GM21717 (cell line): ENCODE measurements around the gene LRRC2.
A peak's percentile ranks its signal among the peaks of the same experiment; 100 is the strongest.
"Not testable (repeated sequence)": the region's sequence is repeated elsewhere in the genome, so short reads cannot be mapped to it uniquely, and the experiment has no call there.

Source experiments
- ATAC-seq: cut with Tn5 transposase; IDR thresholded peaks from one replicate; pipeline ENCODE4 v1.9.1; 2021; ENCODE audit warnings: mild to moderate bottlenecking, moderate library complexity; ENCODE audit not compliant: unreplicated experiment

LRRC2 gene

GRCh38 chr3:46558184-46559043 lies 7.7 kb downstream of the LRRC2 start:
- ATAC-seq = peak; percentile 82

DNA sequence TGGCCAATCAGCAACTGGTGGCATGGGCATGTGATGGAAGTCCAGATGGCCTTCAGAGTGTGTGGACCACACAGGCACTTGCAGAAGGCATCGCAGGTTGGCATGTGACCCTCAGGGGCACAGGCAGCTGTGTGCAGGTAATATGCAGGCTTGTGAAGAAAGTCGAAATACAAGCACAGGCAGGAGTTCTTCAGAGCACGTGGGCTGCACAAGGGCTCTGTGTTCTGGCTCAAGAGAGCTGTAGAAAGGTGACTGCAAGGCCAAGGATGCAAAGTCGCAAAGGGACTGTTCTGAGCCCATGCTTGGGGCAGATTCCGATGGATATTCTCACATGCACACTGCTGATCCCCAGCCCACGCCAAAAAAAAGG lies 8.3 kb downstream of the LRRC2 start:
- no peak for ATAC-seq

DNA sequence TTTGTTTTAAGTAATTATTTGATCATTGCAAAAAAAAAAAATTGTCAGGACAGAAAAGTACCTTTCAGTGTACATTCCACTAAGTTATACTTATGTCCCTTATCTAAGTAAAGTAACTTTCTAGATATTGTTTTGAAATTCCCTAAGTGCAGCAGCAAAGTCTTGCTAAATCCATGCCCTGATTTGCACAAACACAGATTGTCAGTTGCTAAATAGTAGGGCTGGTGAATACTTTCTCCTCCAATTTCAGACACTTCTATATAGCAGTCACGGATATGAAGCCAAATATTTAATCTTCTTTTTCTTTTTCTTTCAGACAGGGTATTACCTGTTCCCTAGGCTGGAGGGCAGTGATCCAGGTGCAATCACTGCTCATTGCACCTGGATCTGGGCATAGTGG lies 12.9 kb downstream of the LRRC2 start:
- ATAC-seq = no peak

GRCh38 chr3:46552538-46552937 lies 13.6 kb downstream of the LRRC2 start:
- no peak for ATAC-seq

DNA sequence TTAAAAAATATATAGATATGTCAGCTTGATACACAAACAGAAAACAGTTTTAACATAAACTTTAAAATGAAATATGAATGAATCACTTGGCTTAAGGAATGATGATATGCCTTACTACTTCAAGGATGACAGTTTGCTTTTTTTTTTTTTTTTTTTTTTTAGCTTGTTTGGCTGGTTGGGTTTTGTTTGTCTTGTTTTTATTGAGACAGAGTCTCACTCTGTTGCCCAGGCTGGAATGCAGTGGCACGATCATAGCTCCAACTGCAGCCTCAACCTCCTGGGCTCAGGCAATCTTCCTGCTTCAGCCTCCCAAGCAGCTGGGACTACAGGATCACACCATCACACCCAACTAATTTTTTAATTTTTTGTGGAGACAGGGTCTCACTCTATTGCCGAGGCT lies 14.5 kb downstream of the LRRC2 start:
- ATAC-seq = no peak

DNA sequence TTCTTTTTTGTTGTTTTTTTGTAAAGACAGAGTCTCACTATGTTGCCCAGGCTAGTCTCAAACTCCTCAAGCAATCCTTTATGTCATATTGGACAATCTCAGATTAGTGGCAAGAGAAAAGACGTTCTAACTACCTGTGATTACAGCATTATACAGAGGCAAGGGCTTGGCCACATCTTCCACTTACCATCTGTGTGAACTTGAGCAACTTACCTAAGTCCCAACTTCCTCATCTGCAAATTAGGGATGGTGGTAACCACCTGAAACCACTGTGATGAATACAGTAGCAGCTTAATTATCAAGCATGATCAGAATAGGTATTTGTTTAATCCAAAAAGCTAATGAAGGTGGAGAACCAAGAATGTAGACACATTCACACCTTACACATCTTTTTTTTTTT lies 16.1 kb downstream of the LRRC2 start:
- no peak for ATAC-seq

GRCh38 chr3:46549408-46549904 lies 16.6 kb downstream of the LRRC2 start:
- ATAC-seq = no peak

GRCh38 chr3:46548611-46549010 lies 17.5 kb downstream of the LRRC2 start:
- ATAC-seq = not testable (repeated sequence)

DNA sequence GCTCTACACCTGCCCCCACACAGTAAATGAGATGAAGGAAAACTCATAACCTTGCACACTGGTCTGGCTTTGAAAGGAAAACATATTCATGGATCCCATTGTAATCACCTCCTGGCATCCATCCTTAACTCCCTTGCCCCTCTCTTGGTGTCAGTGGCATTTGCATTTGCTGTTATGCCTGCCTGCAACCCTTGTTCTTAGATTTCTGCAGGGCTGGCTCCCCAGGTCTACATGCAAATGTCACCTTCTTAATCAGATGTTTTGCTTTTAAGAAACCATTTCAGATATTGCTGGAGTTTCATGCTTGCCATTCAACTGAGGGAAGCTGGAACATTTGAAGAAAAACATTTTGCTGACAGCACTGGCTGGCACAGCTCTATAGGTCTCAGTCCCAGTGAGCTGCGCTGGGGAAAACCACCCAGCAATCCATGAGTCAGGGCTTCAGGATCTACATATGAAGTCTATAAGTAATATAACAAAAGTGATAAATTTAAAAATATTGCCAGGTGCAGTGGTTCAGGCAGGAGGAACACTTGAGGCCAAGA lies 19.1 kb downstream of the LRRC2 start:
- ATAC-seq = no peak

- ATAC-seq = no peak
Measured at GRCh38 chr3:46545818-46546630, 20.1 kb downstream of the LRRC2 start.

GRCh38 chr3:46544771-46545503 lies 21.2 kb downstream of the LRRC2 start:
- ATAC-seq = no peak

- ATAC-seq = no peak
Measured at GRCh38 chr3:46542801-46543201, 23.3 kb downstream of the LRRC2 start.

GRCh38 chr3:46542344-46542743 lies 23.8 kb downstream of the LRRC2 start:
- no peak for ATAC-seq

- ATAC-seq = no peak
Measured at GRCh38 chr3:46541835-46542234, 24.3 kb downstream of the LRRC2 start.

GRCh38 chr3:46540550-46540949 lies 25.6 kb downstream of the LRRC2 start:
- ATAC-seq = no peak

DNA sequence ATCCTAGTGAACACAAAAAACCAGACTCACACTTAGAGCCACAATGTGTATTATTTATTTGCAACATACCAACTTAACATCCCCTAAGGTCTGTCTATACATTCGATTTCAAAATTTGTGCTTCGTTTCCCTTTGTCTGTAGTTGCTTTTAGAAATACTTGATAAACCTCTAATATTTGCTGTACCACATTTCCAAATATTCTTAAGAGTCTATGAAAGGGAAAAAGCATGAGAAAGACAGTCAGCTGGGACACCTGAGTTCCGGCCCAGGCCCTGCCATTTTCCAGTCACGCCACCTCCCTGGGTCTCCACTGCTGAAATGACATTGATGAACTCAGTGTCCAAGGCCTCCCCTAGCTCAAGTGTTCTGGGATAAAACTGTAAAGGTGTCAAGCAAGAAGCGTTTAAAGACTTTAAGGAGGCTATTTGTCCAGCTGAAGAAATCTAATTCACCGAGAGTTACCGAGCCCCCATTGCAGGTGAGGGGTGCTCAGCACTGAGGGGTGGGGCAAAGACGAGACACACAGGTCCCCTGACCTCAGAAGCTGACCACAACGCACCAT lies 26.6 kb downstream of the LRRC2 start:
- ATAC-seq = peak; percentile 10

GRCh38 chr3:46538803-46539442 lies 27.2 kb downstream of the LRRC2 start:
- peak; percentile 73 for ATAC-seq

- ATAC-seq = not testable (repeated sequence)
Measured at GRCh38 chr3:46538425-46538802, 27.7 kb downstream of the LRRC2 start.

DNA sequence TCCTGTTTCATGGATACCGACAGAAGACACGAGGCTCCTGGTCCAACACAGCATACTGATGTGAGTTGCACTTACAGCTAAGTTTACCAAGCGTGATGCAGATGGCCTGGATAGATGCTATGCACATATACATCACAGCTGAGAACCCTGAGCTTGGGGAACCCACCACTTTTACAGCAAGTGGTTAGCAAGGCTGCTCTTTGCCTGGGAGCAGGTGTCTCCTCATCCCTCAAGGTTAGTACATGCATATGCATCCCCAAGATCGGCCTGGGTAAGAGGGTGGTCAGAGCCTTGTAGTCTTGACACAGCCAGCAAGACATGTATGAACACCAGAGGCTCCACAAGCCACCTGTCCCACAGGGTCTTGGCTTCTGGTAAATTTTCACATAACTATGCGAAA lies 28.3 kb downstream of the LRRC2 start:
- ATAC-seq = no peak

- ATAC-seq = no peak
Measured at GRCh38 chr3:46537316-46537715, 28.8 kb downstream of the LRRC2 start.
